Aorta (tissue), 4 donors: ENCODE results near the gene DCAF8L2. TPM values are rescaled to one million over a fixed set of nuclear protein-coding genes. Genes with fewer than 3 reads are reported as not detected.

ENCODE experiments used
- polyA plus RNA-seq, 2 donors: library from polyadenylated mRNA; stranded (reverse); fragments of 200-250 nt; gene quantifications; one replicate each; pipeline ENCODE4 v1.2.3, GENCODE V29; 2013
- total RNA-seq, 2 donors: library from RNA; stranded (reverse); fragmentation: NEBNext Ultra II Directional; extraction: Animal tissue kit (Norgen Biotek cat#: 25700); gene quantifications; one replicate each; pipeline ENCODE4 v1.2.1, GENCODE V29; 2021
- donor health status: healthy with polysubstance abuse.
- donor health status: Bipolar disorder and iron deficiency.
- donor health status: DM: no; HTN: no; CAD: no.
- donor health status: DM: yes; HTN: yes; CAD: no.

Gene DCAF8L2
- total and polyA plus RNA-seq, 4 donors: not detected

Other genes with a start within 250 kb of the DCAF8L2 start
- not detected for gene PPP4R3C, start 127.0 kb upstream of the DCAF8L2 start, total RNA-seq
- not detected for gene PPP4R3C, start 127.0 kb upstream of the DCAF8L2 start, polyA plus RNA-seq
- not detected for gene MAGEB10, start 217.6 kb downstream of the DCAF8L2 start, total RNA-seq
- not detected for gene MAGEB10, start 217.6 kb downstream of the DCAF8L2 start, polyA plus RNA-seq